DMS153 (cell line): ENCODE measurements around the gene PSME3IP1.
"Not testable (repeated sequence)": the region's sequence is repeated elsewhere in the genome, so short reads cannot be mapped to it uniquely, and the experiment has no call there.

Experiments used
- DNase-seq: peaks from one replicate; lab custom pipeline; 2025; lab: John Stamatoyannopoulos, UW

Gene PSME3IP1

DNA sequence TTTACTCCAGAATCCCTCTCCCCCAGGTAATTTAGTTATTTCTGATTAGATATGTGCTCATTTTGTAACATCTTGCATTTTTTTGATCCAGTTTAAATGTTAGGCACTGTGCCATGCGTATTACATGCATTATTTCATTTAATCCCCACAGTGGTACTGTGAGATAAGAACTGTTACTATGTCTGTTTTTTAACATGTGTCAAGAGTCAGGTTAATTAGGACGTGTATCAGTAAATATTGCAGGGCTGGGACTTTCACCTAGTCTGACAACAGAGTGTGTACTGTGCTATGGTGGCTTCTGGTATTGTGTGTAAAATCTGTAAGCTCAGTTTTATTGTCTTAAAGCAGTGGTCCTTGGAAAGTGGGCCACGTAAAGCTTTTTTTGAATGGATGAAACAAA lies 10.9 kb upstream of the PSME3IP1 start:
- no peak for DNase-seq

DNA sequence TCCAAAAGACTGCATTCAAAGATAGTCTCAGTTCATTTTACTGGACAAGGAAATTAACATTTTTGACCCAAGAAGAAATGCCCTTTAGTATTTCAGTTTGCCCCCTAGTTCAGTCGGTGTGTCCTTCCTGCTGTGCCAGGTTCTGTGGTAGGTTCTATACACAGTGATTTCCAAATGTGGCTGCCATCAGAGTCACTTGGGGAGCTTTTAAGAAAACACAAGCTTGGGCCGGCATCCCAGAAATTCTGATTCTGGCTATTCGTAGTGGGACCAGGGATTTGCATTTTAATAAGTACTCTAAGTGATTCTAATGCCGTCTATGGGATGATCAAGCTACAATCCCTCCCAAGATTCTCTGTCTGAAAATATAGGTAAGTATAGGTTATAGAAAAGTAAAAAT lies 10.4 kb upstream of the PSME3IP1 start:
- DNase-seq, result no peak

DNA sequence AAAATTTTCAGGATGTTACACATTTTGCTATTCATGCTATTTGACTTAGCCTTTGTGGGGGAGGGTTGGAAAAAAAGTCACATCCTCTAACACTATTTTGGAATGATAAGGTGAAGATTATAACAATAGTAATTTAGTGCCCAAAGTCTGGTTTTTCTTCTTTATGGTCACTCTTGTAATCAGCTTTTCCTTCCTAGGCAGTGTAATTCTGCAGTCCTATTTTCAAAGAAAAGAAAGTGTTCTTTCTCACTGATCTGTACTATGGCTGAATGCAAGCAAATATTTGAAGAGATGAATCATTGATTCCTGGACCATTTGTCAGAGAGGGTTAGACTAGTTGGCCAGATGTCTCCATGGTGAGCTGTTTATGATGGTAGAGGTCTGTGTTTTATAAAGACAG lies 8.7 kb upstream of the PSME3IP1 start:
- DNase-seq, result no peak

DNA sequence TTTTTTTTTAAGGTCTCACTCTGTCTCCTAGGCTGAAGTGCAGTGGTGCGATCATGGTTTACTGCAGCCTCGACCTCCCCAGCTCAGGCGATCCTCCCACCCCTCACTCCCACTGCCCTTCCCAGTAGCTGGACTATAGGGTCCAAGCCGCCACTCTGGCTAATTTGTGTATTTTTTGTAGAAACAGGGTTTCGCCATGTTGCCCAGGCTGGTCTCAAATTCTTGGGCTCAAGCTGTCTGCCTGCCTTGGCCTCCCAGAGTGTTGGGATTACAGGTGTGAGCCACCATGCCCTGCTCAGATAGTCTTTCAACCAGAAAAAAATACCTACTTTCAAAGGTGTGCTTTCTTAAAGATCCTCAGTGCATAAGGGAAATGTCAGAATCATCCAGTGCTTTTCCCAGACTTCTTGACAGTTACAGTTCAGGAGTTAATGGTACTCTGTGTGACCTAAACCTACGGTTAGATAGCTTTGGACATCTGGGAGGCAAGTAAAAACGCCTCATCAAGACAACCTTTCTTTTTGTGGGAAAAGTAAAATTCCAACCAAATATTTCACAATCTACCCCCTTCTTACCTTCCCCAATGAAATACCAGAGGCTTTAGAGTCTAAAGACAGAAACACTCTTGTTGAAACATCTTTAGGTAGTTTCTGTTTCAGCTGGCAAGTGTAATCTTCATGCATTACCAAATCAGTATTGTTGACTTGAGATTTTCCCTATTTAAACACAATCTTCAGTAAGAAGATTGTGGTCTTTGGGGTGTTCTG lies 7.1 kb upstream of the PSME3IP1 start:
- no peak for DNase-seq

DNA sequence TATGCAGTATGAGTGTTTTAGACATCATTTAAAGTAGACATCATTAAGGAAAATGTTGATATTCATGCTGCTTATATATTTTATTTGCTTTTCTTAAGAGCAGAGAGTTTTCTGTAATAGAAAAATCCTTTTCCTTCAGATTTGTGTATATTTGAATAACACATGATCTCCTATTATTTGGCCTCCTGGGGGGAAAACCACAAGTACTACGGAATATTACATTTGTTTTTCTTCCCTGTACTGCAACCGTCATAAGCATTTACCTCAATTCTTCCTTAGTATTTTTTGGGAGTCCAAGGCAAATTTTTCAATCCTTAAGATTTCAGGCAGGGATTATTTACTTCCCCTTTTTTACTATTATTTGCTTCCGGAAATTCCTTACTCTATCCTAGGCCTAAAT lies 6.3 kb upstream of the PSME3IP1 start:
- DNase-seq, result no peak

DNA sequence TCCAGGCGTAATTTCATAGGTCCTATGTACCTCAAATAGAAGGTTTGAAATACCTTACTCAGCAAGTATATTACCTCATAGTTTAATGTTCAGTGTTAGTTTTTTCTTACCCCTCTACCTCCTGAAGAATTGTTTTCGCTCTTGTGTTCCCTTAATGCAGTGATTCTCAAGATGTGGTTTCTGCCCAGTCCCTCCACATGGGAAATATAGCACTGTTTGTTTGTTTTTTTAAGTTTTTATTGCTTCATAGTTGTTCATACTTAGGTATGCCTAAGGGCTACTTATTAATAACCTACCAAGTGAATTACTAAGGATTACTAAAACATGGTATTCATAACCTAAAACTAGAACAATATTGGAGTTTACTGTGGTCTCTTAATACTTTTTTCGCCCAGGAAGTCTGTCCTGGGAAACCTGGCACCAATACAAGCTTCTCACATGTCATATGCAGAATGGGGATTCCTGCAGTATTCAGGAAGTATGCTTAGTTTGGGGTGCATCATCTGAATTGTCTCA lies 5.3 kb upstream of the PSME3IP1 start:
- no peak for DNase-seq

DNA sequence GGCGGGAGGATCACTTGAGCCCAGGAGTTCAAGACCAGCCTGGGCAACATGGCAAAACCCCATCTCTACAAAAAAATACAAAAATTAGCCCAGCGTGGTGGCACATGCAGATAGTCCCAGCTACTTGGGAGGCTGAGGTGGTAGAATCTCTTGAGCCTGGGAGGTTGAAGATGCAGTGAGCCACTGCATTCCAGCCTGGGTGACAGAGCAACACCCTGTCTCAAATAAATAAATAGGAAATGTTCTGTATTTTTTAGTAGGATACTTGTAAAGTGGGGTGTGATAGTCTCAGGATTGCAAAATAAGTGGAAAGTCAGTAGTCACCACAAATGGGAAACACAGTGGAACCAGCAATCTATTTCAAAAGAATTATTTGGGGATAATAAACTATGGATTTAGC lies 4.3 kb upstream of the PSME3IP1 start:
- DNase-seq, result no peak

DNA sequence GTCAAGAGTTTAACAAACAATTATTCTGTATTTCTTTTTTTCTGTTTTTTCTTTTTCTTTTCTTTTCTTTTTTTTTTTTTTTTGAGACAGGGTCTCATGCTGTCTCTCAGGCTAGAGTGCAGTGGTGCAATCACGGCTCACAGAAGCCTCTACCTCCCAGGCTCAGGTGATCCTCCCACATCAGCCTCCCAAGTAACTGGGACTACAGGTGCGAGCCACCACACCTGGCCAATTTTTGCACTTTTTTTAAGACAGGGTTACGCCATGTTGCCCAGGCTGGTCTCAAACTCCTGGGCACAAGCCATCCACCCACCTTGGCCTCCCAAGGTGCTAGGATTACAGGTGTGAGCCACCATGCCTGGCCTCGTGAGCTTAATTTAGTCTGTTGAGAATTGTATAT lies 3.7 kb upstream of the PSME3IP1 start:
- not testable (repeated sequence) for DNase-seq

DNA sequence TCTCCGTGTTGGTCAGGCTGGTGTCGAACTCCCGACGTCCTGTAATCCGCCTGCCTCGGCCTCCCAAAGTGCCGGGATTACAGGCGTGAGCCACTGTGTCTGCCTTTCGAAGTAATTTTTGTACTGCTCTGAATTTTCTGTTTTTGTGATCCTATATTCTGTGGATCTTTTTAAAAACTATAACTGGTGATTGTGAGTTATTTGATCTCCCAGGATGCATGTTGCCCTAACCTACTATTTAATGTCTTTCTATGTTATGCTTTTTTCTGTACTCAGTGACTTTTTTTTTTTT lies 2.8 kb upstream of the PSME3IP1 start:
- no peak for DNase-seq

DNA sequence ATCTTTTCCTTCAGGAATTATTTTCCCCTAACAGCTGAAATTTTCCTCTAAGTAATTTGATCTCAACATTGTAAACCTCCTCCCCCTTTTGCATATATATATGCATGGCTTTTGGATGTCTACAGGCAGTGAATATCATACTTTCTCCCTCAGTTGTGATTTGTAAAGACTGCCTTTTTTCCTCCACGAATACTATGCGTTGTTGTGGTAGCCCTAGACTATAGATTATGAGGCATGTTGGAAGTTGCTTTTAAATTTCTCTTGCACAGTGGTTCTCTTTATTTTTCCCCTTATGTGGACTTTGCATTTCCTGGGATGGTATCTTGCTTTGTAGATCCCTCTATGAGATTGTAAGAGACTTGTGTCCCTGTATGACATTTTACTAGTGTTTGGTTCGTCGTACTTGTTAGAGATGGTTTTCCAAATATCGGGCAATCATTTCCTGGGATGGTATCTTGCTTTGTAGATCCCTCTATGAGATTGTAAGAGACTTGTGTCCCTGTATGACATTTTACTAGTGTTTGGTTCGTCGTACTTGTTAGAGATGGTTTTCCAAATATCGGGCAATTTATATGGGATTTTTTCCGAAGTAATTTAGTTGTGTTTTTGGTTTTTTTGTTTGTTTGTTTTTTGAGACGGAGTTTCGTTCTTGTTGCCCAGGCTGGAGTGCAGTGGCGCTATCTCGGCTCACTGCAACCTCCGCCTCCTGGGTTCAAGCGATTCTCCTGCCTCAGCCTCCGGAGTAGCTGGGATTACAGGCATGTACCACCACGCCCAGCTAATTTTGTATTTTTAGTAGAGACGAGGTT lies 2.3 kb upstream of the PSME3IP1 start:
- DNase-seq, result not testable (repeated sequence)

DNA sequence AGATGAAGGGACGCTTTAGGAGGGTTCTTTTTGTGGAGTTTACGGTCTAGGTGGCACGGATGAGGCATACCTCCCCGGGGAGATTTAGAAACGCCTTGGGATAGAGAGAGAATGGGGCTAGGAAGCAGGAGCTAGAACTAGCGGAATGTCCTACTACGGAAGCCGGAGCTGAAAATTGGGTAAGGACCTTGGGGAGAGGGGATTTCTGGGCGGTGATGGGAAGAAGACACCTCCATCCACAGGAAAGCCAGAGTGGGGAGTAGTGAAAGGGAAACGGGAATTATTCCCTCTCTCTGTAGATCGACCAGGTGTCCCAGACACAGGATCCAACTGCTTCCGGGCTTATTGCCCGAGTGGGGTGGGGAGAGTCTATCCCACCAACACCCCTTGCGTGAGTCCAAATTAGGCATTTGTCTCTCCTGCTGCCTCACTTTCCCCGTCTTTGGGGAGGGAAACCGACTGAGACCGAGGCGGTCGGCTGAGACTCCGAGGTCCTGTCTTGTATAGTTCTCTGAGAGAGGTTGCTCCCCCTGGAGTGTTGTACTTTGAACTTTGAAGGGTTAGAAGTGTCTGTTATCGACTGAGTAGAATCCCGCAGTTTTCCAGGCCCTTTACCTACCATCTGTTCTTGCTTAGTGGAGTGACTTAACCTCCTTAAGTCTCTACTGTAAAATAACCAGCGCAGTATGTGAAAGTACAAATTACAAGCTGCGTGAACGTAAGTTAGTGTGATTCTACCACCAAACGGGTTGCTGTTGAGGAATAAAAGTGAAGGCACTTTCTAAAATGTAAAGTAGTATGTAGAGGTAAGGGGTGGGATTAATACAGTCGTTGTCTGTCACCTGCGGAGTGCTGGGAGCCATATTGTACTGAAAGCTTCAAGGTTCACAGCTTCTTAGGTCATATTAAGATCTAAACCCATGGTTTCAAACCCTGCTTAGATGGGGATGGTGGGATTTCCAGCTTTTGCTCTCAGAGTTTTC lies 1.3 kb upstream of the PSME3IP1 start:
- DNase-seq, result no peak

DNA sequence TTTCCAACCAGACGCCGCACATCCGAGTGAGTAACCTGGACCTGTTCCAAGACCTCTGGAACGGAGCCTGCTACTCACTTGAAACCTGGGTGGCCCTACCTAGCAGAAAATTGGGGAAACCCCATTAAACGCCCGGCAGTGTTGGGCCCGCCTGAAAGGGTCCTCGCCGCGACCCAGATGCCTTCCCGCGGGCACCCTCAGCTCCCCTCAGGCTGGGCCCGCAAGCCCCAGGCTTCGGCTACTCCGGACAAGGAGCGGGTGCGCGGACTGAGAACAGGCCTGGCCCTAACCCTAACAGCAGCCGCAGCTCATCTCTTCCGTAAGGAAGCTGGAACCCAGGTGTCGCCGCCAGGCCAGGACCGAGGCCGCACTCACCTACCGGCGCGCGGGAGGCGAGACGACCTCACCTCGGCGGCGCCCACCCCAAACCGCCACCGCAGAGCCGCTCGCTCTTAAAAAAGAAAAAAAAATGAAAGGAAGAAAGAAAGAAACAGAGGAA lies 344 bp downstream of the PSME3IP1 start:
- no peak for DNase-seq

DNA sequence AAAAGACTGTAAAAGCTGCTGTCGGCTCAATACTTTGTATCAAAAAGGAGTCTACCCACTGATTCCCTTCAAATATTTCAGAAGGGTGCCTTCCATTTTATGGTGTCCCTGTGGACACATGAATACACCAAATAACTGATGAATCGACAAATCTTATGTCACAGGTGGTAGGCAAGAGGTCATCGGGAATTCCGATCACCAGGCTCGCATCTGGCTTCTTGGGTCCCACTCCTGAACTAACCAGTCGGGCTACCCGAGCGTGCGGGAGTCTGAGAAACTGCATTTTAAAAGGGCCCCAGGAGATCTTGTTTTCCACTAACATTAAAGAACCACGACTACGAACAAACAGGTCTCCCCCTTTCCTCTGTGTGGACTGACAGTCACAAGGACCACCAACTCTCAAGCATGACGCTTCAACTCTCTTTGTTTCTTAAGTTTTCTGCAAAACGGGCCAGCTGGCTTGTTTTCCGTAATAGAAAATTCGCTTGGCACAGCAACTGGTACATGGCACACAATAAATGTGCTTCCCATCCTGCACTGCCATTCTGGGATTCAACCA lies 873 bp downstream of the PSME3IP1 start:
- DNase-seq, result no peak

DNA sequence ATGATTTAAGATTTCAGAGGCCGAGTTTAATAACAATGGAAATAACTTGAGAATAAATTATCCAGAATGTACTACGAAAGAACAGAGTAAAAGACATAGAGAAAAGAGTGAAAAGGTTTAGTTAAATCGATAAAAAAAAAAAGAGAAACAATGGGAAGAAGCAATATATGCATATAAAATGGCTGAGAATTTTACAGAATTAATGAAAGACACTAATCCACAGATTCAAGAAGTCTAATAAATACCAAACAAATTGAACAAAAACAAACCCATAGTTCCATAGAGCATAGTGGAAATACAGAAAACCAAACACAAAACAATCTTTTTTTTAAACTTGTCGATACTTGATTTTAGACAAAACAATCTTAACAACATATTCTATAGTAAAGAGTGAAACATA lies 1.7 kb downstream of the PSME3IP1 start:
- no peak for DNase-seq

DNA sequence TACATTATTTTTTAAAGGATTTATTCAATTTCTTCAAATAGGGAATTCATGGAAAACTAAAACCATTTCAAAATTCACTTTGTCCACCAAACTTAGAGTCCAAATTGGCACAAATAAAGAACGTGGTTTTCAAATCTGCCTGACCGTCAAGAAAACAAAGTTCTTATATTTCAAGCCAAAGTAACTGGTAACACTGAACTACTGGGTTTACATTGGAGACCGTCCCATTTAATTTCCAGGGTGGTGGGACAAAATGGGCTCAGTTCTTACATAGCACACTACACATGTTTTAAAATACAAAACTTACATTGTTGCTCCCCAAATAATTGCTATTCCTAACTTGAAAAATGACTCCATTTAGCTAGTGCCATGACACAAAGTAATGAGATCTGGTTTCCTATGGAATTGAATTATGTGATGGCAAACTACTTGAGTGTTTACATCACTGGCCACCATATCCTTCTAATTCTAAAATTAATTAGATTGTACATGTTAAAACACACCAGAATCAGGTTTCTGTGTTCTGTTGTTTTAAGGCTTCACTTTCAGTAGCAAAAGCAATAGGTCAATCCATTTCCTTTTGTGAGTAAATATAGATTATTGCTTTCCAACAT lies 6.5 kb downstream of the PSME3IP1 start:
- DNase-seq, result no peak

DNA sequence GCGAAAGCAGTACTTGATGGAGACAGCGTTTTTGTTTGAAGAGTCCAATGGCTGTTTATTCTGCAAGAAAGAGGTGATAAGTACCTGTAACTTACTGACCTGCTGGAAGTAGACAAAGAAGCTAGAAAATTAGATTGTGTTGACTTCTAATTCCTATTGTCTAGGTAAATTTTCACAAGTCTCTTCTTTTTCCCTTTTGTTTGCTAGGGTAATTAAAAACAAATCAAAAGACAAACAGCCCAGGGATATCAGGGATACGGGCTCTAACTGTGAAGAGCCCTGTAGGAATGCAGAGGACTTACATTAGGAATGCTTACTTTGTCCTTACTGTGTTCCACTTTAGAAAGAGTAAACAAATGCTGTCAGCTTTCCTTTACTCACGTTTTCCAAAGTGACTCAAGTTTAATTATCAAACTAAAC lies 7.0 kb downstream of the PSME3IP1 start:
- no peak for DNase-seq

DNA sequence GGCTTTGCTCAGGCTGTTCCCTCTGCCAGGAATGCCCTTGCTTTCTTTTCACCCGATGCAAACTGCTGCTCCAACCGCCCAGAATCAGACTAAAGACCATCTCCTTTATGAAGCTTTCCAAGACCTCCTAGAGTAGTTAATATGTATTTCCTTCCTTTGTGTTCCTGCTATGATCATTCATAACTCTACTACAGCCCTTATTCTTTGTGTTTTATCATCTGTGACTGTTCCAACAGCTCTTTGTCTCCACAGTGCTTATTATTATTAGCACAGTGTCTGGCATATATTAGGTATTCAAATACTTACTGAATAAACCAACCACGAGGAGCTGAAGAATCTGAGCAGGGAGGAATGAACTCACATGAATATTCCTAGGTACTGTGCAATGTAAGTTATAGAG lies 7.6 kb downstream of the PSME3IP1 start:
- no peak for DNase-seq

DNA sequence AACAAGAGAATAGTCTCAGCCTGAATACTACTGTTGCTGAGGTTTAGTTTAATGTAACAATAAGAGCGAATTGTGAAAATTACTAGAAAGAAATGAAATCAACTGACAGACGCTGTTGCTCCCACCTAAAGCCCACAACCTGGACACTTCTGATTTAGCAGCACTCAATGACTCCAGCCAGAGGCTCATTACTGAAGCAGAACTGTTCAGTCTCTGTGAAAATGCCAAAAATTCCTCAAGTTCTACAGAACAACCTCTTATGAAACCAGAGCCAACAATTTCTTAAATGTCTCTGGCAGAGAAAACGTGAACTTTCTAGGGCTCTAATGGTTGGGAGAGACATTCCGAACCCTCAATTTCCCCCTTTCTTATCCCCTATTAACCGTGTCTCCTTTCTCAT lies 9.9 kb downstream of the PSME3IP1 start:
- DNase-seq, result no peak

DNA sequence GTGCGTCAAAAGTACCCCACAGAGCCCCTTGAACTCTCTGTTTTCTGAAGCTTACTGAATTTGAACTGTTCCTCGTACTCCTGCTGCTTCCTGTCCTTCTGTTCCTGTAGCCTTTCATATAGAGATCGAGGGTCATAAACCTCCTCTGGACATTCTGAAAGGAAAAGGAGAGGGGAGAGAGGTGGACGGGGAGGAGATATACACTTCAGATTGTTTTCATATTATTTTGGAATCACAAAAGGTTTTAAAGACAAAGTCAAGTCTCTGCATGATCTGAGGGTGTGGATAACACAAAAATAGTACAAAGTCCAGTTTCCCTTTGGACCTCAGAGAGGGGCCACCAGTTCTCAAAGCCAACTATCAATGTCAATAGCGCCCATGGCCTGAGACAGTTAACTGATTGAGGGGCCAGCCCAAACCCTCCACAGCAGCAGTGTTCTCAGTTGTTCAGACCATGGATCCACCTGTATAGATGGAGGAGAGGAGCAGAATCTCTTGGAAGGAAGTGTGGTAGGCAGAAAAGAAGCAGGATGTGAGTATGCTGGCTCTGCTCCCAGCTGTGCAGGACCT lies 13.0 kb downstream of the PSME3IP1 start:
- DNase-seq, result no peak

DNA sequence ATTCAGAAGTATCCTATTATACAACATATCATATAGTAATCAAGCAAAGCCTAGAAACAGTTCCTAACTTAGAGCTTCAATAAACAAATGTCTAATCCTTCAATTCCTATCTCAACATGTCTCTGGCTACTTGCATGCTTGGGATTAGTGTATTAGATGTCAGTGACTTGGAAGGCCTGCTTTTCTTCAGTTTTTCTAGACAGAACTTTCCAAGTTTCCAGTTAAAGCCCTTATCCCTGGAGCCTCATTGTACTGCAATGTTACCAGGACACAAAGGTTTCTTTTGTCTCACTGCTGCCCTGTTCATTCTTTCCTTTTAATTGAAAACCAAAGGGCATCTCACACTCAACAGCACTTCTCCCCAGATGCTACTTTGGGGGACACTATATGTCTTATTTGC lies 16.5 kb downstream of the PSME3IP1 start:
- DNase-seq, result no peak

DNA sequence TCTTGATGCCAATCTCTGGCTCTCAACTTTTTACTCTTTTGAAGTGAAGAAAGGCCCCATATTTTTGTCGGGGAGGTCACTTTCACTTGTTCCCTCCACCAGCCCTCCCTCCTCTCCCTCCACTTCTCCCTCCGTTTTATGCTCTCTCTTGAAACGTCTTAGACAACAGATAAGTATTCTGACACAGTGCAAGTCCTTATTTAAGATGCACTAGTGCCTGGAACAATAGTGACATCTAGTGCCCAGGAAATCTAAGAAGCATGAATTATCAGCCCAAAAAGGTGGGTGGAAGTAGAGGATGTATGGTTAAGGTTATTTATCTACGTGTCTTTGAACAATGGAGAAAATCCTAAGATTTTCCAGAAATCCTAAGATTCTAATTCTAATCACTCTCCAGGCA lies 17.9 kb downstream of the PSME3IP1 start:
- DNase-seq, result peak; percentile 42
